ENCODE data around the gene PAPSS2.

Gene PAPSS2

DNA sequence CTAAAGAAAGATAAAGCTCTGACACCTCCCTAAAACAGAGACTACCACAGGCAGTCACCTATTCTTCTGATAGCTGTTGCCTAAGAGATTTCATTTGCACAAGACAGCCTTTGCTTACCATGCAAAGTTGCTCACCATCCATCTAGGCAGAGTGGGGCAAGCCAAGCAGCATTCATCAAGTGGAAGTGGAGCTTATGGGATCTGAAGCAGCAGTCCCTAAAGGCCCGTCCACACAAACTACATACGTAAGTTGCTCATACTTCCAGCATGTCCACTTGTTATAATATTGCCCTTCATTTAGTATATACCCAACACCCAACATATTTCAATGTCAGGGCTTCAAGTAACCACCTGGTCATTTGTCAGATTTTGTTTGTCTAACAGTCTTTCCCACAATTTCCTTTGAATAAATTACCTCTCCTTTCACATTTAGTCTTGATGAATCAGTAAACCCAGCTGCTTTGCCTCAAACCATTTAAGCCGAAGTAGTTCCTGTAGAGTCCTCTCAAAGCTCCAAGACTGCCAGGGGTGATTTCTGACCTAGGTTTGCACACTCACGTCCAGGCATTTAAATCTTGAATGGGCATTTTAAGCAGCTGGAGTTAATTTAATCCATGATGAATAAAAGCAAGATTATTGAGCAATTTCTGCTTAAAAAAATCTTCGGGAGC lies 90.5 kb downstream of the PAPSS2 start:
- no peak for DNase-seq (ENCODE audit: low read depth in 3 of 3)

DNA sequence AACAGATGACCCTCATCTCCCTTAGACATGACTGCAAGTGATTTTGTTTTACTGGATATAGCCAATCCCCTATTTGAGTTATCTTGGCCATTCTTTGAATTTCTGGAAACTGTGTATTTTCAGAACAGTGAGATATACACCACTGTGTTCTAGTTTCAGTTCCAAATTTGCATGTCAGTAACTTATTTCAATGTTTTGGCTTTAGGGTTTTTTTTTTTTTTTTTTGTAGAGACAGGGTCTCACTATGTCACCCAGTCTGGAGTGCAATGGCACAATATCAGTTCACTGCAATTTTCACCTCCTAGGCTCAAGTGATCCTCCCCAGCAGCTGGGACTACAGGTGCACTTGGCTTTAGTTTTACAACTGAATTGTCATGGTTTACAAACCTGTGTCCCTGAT lies 91.1 kb downstream of the PAPSS2 start:
- DNase-seq (ENCODE audit: low read depth in 3 of 3): no peak

DNA sequence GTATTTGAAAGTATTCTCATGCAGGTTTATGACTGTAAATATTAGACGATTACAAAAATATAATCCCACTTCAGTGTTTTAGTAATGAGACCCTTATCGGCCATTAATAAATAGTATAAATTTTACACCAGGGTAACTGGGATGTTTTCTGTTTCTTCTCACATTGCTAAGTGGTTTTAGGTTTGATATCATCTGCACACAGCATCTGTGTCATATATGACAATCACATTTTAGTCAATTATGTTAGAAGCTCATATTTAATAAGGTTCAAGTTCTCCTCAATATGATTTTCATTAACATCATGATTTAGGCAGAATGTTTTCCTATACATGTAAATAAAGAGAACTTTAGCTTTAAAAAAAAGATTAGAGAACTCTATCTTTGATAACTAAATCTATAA lies 91.6 kb downstream of the PAPSS2 start:
- DNase-seq (ENCODE audit: low read depth in 3 of 3): no peak

DNA sequence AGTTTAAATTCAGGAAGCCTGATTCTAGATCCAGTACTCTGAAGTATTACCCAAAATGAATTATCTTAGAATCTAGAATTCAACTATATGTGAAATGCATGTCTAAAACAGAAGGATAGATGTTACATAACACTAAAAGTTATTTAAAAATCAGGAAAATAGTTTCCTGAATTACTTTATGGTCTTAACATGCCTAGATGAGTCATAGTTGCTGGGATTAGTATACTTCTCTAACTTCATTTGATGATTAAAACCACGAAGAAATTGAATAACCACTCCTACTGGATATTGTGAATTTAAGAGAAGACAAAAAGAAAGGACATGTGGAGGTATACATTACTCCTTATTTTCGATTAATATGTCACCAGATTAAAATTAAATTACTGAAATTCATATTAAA lies 92.9 kb downstream of the PAPSS2 start:
- no peak for DNase-seq (ENCODE audit: low read depth in 3 of 3)

DNA sequence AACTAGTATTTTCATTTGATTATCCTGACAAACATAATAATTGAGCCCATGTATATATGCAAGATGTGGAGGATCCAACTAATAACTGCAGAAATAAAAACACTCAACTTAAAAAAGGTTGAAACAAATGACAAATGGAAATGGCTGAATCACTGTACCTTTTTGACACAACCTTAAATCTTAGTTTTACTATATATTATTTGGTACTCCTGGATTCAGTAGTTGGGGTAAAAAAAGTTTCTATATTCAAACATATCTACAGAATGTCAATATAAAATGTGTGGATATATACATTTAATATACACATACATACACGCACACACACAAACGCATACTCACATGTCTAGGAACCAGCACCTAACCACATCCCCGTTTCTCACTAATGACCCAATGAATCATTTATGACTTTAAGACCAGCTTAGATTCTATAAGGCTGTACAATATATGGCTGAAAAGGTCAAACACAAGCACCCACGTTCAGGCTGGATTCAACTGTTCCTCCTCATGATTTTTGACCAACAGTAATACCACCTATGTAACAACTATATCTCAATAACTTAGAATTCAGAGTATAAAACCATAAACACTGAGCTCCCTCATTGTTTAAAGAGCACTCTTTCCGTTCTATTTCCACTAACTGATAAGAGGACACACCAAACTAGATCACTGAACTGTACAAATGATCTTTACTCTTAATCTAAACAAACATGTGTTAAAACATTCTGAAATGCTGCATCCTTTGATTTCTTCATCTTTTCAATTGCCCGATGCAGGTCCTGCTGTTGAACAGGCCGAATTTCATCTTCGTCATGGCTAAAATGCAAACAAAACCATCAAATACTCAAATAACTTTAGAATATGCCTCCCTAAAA lies 94.6 kb downstream of the PAPSS2 start:
- DNase-seq (ENCODE audit: low read depth in 3 of 3): no peak

DNA sequence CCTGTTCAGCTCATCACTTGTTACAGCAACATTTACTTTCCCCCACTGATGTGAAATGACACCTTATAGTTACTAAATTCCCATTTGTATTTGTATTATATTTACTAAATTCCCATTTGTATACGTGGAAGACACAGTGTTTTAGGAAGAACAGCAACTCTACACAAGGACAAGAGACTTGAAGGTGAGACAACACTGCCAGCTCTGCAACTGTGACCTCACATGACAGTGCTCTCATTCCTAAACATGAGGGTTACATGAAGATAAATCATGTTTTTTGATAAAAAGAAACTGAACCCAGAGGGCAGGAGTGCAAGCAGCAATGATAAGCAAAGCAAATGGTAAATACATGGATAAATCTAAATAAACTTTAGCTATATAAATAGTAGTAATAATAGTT lies 98.0 kb downstream of the PAPSS2 start:
- DNase-seq (ENCODE audit: low read depth in 3 of 3): no peak

DNA sequence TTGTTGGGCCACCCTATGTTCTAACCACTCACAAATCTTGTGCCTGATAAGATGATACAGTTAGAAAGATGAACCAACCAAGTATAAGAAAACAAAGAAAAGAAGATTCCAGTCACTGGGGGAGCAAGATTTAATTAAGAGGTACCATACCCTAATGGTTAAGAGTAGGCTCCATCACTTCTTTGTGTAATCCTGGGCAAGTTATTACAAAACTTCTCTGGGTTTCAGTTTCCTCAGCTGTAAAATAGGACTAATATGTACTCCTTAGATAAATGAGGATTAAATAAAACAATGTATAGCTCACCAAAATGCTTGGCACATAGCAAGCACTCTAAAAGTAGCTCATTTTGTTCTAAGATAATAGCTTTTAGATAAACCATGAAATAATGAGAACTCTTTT lies 99.9 kb downstream of the PAPSS2 start:
- DNase-seq (ENCODE audit: low read depth in 3 of 3): no peak

DNA sequence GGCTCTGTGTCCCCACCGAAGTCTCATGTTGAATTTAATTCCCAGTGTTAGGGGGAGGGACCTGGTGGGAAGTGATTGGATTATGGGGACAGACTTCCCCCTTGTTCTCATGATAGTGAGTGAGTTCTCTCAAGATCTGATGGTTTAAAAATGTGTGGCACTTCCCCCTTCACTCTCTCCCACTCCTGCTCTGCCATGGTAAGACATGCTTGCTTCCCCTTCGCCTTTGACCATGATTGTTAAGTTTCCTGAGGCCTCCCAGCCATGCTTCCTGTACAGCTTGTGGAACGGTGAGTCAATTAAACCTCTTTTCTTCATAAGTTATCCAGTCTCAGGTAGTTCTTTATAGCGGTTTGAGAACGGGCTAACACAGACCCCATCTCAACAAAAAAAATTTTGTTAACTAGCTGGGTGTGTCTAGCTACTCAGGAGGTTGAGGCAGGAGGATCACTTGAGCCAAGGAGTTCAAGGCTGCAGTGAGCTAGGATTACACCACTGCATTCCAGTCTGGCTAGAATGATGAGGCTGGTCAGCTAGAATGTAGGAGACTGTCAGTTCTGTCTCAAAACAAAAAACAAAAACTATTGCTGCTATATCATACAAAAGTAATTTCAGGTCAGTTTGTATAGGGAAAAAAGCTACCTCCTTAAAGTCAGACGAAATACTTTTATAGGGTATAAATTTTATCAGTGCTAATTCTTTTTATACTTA lies 100.7 kb downstream of the PAPSS2 start:
- DNase-seq (ENCODE audit: low read depth in 3 of 3): no peak

DNA sequence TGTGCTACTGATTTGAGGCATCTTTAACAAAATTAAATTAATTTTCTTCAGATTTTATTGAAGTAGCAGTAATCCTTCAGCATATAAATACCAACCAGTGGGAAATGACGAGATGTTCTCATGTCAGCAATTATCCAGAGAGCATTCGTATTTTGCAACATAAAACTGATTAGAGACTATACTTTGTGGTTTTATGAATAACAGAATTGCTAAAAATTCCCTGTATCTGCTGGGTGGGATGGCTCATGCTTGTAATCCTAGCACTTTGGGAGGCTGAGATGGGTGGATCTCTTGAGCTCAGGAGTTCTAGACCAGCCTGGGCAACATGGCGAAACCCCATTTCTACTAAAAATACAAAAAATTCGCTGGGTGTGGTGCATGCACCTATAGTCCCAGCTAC lies 101.5 kb downstream of the PAPSS2 start:
- no peak for DNase-seq (ENCODE audit: low read depth in 3 of 3)

DNA sequence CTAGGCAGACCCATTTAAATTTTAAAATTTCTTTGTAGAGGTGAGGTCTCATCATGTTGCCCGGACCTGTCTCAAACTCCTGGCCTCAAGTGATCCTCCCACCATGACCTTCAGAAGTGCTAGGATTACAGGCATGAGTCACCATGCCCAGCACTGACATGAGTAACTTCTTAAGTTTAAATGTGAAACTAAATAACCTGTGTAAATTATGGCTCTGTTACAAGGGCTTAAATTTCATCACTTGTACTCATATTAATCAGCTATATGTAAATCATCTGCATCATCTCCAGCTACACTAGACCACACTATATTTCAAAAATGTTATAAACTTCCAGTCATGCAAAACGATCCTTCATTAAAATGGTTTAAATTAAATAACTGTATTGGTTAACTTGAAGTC lies 102.2 kb downstream of the PAPSS2 start:
- peak in 1 of 3 experiments; percentile 5 for DNase-seq (ENCODE audit: low read depth in 3 of 3)

DNA sequence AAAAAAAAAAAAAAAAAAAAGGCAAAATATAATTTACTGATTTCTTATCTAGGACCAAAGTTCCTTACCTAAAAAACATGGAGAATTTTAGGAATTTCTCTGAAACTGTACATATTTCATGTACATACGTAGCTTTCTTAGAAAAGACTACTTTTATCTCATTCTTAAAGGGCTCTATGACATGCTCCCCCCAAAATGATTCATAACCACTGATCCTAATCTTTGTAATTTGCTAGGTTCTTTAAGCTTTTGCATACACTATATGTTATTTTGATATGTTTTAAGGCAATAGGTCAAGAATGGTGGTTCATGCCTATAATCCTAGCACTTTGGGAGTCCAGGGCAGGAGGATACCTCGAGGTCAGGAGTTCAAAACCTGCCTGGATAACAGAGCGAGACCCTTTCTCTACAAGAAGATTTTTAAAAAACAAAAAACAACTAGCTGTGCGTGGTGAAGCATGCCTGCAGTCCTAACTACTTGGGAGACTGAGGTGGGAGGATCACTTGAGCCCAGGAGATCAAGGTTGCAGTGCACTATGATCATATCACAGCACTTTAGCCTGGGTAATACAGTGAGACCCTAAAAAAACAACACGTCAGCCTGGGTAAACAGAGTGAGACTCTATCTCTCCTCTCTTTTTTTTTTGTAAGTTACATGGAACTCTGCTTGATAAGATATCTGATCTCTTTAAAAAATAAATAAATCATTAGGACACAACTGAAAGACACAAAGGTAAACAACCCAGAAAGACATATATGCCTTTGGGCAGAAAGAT lies 103.6 kb downstream of the PAPSS2 start:
- DNase-seq (ENCODE audit: low read depth in 3 of 3): no peak

DNA sequence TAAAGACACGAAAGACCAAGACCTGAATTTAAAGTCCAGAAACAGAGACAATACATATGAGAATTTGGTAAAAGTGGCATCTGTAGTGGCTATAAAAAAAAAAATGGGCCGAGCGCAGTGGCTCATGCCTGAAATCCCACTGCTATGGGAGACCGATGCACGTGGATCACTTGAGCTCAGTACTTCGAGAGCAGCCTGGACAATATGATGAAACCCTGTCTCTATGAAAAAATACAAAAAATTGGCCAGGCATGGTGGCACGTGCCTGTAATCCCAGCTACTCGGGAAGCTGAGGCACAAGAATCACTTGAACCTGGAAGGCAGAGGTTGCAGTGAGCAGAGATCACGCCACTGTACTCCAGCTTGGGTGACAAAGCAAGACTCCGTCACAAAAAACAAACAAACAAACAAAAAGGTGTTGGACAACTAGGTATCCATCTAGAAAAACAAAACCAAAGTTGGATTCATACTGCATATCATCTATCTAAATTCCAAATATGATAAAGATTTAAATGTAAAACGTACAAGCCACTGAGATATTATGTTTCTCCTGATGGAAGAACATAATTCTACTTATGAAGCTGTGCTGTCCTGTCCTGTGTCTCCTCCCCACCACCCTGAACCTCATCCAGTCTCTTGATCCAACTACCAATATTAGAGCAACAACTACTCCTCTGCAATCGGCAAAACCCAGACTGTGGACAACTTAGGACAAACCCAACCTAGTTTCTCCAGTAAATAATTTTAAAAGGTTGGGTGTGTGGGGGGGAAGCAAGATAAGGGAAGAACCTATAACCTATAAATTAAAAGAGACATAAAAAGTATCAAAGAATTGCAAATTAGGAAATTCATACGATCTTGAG lies 104.6 kb downstream of the PAPSS2 start:
- DNase-seq (ENCODE audit: low read depth in 3 of 3): no peak

DNA sequence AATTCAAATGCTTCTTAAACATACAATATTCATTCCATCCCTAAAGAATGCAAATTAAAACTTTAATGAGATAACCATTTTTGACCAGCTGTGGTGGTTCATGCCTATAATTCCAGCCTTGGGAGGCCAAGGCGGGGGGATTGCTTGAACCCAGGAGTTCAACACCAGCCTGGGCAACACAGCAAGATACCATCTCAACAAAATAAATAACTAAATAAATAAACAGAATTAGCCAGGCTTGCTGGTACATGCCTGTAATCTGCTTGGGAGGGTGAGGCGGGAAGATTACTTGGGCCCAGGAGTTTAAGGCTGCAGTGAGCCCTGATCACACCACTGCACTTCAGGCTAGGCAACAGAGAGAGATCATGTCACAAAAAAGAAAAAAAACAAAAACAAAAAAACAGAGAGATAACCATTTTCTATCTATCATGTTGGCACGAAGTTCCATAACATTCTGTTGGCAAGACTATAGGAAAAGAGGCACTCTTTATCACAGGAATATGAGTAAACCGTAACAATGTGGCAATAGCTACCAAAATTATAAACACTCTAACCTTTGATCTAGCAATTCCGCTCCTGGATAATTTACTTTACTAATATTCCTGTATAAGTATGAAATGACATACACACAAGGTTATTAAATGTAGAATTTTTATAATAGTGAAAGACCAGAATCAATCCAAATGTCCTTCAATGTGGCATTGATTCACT lies 106.1 kb downstream of the PAPSS2 start:
- DNase-seq (ENCODE audit: low read depth in 3 of 3): no peak

DNA sequence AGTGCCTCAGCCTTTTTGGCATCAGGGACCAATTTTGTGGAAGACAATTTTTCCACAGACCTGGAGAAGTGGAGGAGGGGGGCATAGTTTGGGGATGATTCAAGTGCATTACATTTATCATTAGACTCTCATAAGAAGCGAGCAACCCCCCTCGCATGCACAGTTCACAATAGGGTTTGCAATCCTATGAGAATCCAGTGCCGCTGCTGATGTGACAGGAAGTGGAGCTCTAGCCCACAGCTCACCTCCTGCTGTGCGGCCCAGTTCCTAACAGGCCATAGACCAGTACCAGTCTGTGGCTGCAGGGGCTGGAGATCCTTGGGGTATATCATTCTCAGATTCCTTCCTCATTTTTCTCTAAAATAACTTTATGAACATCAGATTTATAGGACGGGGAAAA lies 107.6 kb downstream of the PAPSS2 start:
- DNase-seq (ENCODE audit: low read depth in 3 of 3): no peak

DNA sequence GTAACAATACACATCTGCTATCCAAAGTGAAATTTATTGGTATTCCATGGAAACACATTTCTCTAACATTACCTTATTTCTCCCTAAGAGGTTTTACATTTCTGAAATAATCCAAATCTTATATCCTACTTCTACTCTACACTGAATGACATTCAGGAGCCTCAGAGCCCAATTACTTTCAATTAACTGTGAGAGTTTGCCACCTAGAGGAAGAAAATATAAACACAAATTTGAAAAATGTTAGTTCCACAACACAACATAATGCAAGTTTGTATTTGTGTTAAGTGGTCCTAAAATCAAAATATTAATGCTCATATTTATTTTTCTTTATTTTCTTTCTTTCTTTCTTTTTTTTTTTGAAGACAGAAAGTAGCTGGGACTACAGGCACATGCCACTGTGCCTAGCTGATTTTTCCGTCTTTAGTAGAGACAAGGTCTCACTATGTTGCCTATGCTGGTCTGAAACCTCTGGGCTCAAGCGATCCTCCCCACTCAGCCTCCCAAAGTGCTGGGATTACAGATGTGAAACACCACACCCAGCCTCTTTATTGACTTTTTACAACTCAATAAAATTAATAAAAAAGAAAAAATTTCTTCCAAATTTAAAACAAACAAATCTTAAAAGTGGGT lies 112.3 kb downstream of the PAPSS2 start:
- no peak for DNase-seq (ENCODE audit: low read depth in 3 of 3)

DNA sequence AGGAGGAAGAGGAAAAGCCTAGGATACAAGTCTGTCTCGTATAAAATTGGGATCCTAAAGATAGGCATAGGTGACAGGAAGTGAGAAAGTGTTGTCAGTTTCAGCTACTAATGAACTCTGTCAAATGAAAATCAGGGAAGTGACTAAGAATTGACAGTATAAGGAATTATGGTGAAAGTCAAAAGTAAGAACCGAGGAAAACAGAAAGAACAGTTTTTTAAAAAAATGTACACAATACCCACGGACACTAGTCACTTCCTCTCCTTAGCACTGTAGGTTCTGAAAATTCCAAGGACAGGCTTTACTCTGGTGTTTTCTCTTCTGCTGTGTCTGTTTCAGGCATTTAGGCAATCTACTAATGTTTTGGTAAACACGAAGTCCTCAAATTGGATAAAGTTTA lies 116.1 kb downstream of the PAPSS2 start:
- no peak for DNase-seq (ENCODE audit: low read depth in 3 of 3)

DNA sequence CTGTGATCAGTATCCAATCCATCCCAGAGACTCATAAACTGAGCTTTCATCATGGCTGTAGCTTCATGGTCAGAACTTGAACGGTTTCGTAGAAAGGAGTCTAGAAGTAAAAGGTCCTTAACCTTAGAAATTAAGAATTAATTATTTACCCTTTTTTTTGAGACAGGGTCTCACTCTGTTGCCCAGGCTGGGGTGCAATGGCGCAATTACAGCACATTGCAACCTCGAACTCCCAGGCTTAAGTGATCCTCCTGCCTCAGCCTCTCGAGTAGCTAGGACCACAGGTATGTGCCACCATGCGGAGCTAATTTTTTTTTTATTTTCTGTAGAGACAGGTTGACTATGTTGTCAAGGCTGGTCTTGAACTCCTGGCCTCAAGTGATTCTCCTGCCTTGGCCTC lies 116.7 kb downstream of the PAPSS2 start:
- no peak for DNase-seq (ENCODE audit: low read depth in 3 of 3)

DNA sequence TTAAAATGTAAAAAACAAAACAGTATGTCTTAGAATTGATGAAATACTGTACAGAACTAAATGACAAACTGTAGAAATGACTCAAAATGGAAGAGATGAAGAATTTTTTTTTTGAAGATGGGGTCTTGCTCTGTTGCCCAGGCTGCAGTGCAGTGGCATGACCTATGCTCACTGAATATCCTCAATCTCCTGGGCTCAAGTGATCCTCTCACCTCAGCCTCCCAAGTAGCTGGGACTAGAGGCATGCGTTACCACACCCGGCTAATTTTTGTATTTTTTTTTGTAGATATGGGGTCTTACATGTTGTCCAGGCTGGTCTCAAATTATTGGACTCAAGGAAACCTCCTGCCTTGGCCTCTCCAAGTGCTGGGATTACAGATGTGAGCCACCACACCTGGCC lies 121.9 kb downstream of the PAPSS2 start:
- DNase-seq (ENCODE audit: low read depth in 3 of 3): no peak

DNA sequence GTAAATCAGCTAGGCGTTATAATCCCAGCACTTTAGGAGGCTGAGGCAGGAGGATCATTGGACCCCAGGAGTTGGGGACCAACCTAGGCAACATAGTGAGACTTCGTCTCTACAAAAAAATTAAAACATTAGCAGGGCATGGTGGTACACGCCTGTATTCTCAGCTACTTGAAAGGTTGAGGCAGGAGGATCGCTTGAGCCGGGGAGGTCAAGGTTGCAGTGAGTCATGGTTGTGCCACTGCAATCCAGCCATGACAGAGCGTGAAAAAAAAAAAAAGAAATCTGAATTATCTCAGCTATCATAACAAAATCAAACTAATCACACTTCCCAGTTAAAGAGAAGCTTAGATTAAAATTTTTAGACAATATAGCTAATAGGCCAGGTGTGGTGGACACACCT lies 123.0 kb downstream of the PAPSS2 start:
- DNase-seq (ENCODE audit: low read depth in 3 of 3): no peak

DNA sequence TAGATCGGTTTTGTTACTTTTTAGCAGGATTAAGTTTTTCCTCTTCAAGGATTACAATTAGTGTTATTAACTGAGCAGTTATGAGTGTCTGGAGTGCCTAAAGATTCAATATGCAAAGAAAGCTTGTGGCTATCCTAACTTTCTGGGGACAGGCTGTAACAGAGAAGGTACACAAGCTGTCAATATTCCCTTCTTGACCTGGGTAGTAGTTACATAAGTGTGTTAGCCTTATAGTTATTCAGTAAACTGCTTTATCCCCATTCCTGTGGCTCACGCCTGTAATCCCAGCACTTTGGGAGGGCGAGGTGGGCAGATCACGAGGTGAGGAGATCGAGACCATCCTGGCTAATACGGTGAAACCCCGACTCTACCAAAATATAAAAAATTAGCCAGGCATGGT lies 126.7 kb downstream of the PAPSS2 start:
- no peak for DNase-seq (ENCODE audit: low read depth in 3 of 3)

Data from stimulated activated CD4-positive, alpha-beta T cell treated with anti-CD3 and anti-CD28 coated beads, TNF-alpha, amount 100 ng/mL, for 4 hours (primary cell).